Left lung (tissue), 10 donors: Measurements from ENCODE around the gene CBR3. TPM values are rescaled to one million over a fixed set of nuclear protein-coding genes. Genes with fewer than 3 reads are reported as not detected.

Source experiments
- ATAC-seq: fragments of 200-7000 bp; cut with Tn5 transposase; one replicate; pipeline ENCODE4 v1.9.1; 2020; ENCODE audit warnings: moderate library complexity
- DNase-seq, 4 donors: peaks; one replicate each; pipeline ENCODE4 v3.0.0-alpha.2; 2013 to 2020
- H3K27ac ChIP-seq, 2 donors: fragments of 200-600 bp; sonication (generic) in 1 of 2; one replicate each; pipeline versions ENCODE4 v1.5.0 to v1.8.0; 2020 to 2021
- H3K27me3 ChIP-seq, 2 donors: fragments of 200-600 bp; sonication (generic) in 1 of 2; one replicate each; pipeline versions ENCODE4 v1.5.0 to v1.8.0; 2020 to 2021
- H3K36me3 ChIP-seq, 2 donors: fragments of 200-600 bp; sonication (generic) in 1 of 2; one replicate each; pipeline versions ENCODE4 v1.5.0 to v1.8.0; 2020 to 2021
- H3K4me1 ChIP-seq, 2 donors: fragments of 200-600 bp; one replicate each; pipeline ENCODE4 v1.8.0; 2021
- H3K4me3 ChIP-seq, 2 donors: fragments of 200-600 bp; sonication (generic) in 1 of 2; one replicate each; pipeline versions ENCODE4 v1.5.0 to v1.8.0; 2020 to 2021; ENCODE audit warnings: mild to moderate bottlenecking in 1 of 2
- H3K9me3 ChIP-seq, 2 donors: fragments of 200-600 bp; sonication (generic) in 1 of 2; one replicate each; pipeline versions ENCODE4 v1.5.0 to v1.8.0; 2020 to 2021
- CTCF ChIP-seq, 2 donors: fragments of 200-600 bp; sonication (generic) in 1 of 2; IDR thresholded peaks; one replicate each; pipeline versions ENCODE4 v1.5.0 to v1.8.0; 2021; ENCODE audit warnings: antibody characterized with exemption in 2 of 2
- intact Hi-C, 2 donors: fragments of 100-400 bp; cut with DNase I; formaldehyde crosslinking; loops; one replicate each; pipeline versions ENCODE4 v1.11.2 to v1.14.2; 2022
- polyA plus RNA-seq, 6 donors: library from polyadenylated mRNA; unstranded; fragments of 120-200 nt; gene quantifications; one replicate each; pipeline ENCODE4 v1.2.1, GENCODE V29; 2013; ENCODE audit not compliant: insufficient read length in 6 of 6
- total RNA-seq, 2 donors: library from RNA; stranded (reverse); fragmentation: NEBNext Ultra II Directional; extraction: Animal tissue kit (Norgen Biotek cat#: 25700); gene quantifications; one replicate each; pipeline ENCODE4 v1.2.1, GENCODE V29; 2021
- donor health status: DM: no; HTN: yes; CAD: no.
- donor health status: DM: no; HTN: no; CAD: no.

CBR3 gene
- total and polyA plus RNA-seq, 8 donors = 1.3 to 4.7 (median 2.3) TPM

DNA sequence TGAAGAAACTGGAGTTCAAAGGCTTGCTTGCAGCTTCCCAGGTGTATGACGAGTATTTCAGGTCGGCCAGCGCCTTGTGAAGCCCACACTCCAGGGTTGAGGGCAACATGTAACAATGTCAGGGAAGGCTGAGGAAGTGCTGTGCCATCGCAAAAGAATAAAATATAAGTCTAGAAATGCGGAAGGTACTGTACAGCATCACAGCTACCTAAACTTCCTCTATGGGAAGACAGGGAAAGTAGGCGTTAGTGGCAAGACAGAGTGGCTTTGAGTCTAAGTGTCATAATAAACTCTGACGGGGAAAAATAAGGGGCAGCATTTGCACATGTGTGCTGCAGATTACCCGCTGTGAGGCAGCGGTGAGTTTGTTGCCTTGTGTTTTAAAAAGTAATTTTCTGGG, 50.6 kb downstream of the CBR3 start:
- no peak for TF ChIP-seq CTCF (IDR thresholded peaks at IDR 0.05)
- DNase-seq (no peak), ATAC-seq (no peak)
- no peak overlapping the region for H3K4me3 ChIP-seq
- peaks cover 8 to 64% of the 10 kb centered on the region in 2 donors for H3K4me1 ChIP-seq
- intact Hi-C loops = no loop called here
- no peaks in the 10 kb centered on the region for H3K36me3 ChIP-seq
- peak overlapping the region in 1 of 2 donors; percentile 58 for H3K27ac ChIP-seq
- no peaks in the 10 kb centered on the region for H3K27me3 ChIP-seq
- no peaks in the 10 kb centered on the region for H3K9me3 ChIP-seq

DNA sequence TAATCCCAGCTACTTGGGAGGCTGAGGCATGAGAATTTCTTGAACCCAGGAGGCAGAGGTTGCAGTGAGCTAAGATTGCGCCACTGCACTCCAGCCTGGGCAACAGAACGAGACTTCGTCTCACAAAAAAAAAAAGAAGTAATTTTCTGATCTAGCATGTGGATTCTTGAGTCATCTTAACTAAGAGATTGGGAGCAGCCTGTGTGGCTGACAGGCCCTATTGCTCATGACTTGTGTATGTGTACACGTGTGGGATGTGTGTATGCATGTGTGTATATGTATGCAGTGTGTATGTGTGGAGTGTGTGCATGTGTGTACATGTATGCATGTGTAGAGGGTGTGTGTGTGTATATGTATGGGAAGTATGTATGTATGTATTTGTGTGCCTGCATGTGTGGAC, 51.2 kb downstream of the CBR3 start:
- H3K9me3 ChIP-seq = no peaks in the 10 kb centered on the region
- TF ChIP-seq CTCF (IDR thresholded peaks at IDR 0.05) = no peak
- H3K4me3 ChIP-seq = no peak overlapping the region
- H3K27me3 ChIP-seq = no peaks in the 10 kb centered on the region
- no peak for ATAC-seq
- H3K4me1 ChIP-seq = peaks cover 8 to 64% of the 10 kb centered on the region in 2 donors
- no peaks in the 10 kb centered on the region for H3K36me3 ChIP-seq
- intact Hi-C loops = no loop called here
- peak overlapping the region in 1 of 2 donors; percentile 58 for H3K27ac ChIP-seq
- no peak for DNase-seq

- H3K27ac ChIP-seq = no peak overlapping the region
- peak; percentile 6 for ATAC-seq
- no peak for DNase-seq
- no peak overlapping the region for H3K4me3 ChIP-seq
- H3K36me3 ChIP-seq = no peaks in the 10 kb centered on the region
- intact Hi-C loops = no loop called here
- no peaks in the 10 kb centered on the region for H3K9me3 ChIP-seq
- TF ChIP-seq CTCF (IDR thresholded peaks at IDR 0.05) = no peak
- H3K27me3 ChIP-seq = no peaks in the 10 kb centered on the region
- H3K4me1 ChIP-seq = peaks cover 8 to 59% of the 10 kb centered on the region in 2 donors
Observed at GRCh38 chr21:36186506-36187399, 51.9 kb downstream of the CBR3 start.

- no peaks in the 10 kb centered on the region for H3K36me3 ChIP-seq
- H3K4me1 ChIP-seq = peaks cover 8 to 45% of the 10 kb centered on the region in 2 donors
- no peak for TF ChIP-seq CTCF (IDR thresholded peaks at IDR 0.05)
- peak overlapping the region in 1 of 2 donors; percentile 34 for H3K27ac ChIP-seq
- intact Hi-C loops = no loop called here
- DNase-seq (peak in 1 of 4 donors; percentile 78), ATAC-seq (peak; percentile 93)
- no peaks in the 10 kb centered on the region for H3K9me3 ChIP-seq
- H3K27me3 ChIP-seq = no peaks in the 10 kb centered on the region
- H3K4me3 ChIP-seq = no peak overlapping the region
Observed at GRCh38 chr21:36188081-36188681, 53.3 kb downstream of the CBR3 start.

DNA sequence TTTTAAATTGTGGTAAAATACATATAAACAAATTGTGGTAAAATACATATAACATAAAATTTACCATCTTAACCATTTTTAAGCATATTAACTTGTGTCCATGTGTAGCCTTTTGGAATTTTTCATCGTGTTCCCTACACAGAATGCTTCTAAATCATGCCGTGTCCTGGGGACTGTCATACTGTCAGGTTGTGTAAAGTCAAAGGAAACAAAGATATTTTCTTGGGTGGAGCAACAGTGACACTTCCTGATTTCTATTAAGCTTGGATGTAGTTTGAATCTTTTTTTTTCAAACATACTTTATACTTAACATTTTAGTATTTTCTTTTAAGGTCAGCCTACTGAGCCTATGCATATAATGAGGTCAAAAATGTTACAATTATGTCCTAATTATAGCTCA, 54.1 kb downstream of the CBR3 start:
- DNase-seq (no peak), ATAC-seq (no peak)
- intact Hi-C loops = no loop called here
- H3K27ac ChIP-seq = peak overlapping the region; percentile 29 to 34
- H3K4me3 ChIP-seq = no peak overlapping the region
- TF ChIP-seq CTCF (IDR thresholded peaks at IDR 0.05) = no peak
- H3K36me3 ChIP-seq = no peaks in the 10 kb centered on the region
- no peaks in the 10 kb centered on the region for H3K27me3 ChIP-seq
- H3K9me3 ChIP-seq = no peaks in the 10 kb centered on the region
- peaks cover 8 to 40% of the 10 kb centered on the region in 2 donors for H3K4me1 ChIP-seq
